Measurements from ENCODE around the gene CYP2R1.

Gene CYP2R1

GRCh38 chr11:14905104-14906033, 13.3 kb upstream of the CYP2R1 start:
- TF ChIP-seq, protein P1, sequence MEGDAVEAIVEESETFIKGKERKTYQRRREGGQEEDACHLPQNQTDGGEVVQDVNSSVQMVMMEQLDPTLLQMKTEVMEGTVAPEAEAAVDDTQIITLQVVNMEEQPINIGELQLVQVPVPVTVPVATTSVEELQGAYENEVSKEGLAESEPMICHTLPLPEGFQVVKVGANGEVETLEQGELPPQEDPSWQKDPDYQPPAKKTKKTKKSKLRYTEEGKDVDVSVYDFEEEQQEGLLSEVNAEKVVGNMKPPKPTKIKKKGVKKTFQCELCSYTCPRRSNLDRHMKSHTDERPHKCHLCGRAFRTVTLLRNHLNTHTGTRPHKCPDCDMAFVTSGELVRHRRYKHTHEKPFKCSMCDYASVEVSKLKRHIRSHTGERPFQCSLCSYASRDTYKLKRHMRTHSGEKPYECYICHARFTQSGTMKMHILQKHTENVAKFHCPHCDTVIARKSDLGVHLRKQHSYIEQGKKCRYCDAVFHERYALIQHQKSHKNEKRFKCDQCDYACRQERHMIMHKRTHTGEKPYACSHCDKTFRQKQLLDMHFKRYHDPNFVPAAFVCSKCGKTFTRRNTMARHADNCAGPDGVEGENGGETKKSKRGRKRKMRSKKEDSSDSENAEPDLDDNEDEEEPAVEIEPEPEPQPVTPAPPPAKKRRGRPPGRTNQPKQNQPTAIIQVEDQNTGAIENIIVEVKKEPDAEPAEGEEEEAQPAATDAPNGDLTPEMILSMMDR (IDR thresholded peaks at IDR 0.05; ENCODE audit: borderline replicate concordance, extremely low read depth, low read length, poor library complexity, severe bottlenecking) = no peak
- no peak for TF ChIP-seq EZH2 (IDR thresholded peaks at IDR 0.05; ENCODE audit: borderline replicate concordance, low read depth, low read length, severe bottlenecking)
- Histone ChIP-seq H3K9me3 (ENCODE audit: insufficient read depth, low read length, severe bottlenecking) (no peaks in the 10 kb centered on the region), H3K36me3 (ENCODE audit: insufficient read depth, low read length) (no peaks in the 10 kb centered on the region), H3K27me3 (ENCODE audit: insufficient read depth, low read length, poor library complexity) (no peaks in the 10 kb centered on the region), H4K20me1 (ENCODE audit: insufficient read depth, low read length) (no peaks in the 10 kb centered on the region), H3K27ac (ENCODE audit: low read length) (no peak overlapping the region), H3K4me1 (ENCODE audit: insufficient read depth, low read length) (peaks cover 15% of the 10 kb centered on the region), H3K4me3 (ENCODE audit: low read depth in 1 of 2, low read length in 2 of 2) (no peak overlapping the region), H3K4me2 (ENCODE audit: insufficient read depth, low read length) (no peak overlapping the region), H3K9ac (ENCODE audit: low read depth, low read length) (no peak overlapping the region), H2AFZ (ENCODE audit: low read depth, low read length) (no peak overlapping the region), H3K79me2 (ENCODE audit: insufficient read depth, low read length) (no peaks in the 10 kb centered on the region)
- no peak for ATAC-seq (ENCODE audit: insufficient read depth, low read depth)
- DNase-seq = no peak

GRCh38 chr11:14904745-14905103, 12.7 kb upstream of the CYP2R1 start:
- Histone ChIP-seq H3K9me3 (ENCODE audit: insufficient read depth, low read length, severe bottlenecking) (no peaks in the 10 kb centered on the region), H3K9ac (ENCODE audit: low read depth, low read length) (no peak overlapping the region), H3K79me2 (ENCODE audit: insufficient read depth, low read length) (no peaks in the 10 kb centered on the region), H3K4me3 (ENCODE audit: low read depth in 1 of 2, low read length in 2 of 2) (no peak overlapping the region), H4K20me1 (ENCODE audit: insufficient read depth, low read length) (no peaks in the 10 kb centered on the region), H3K27ac (ENCODE audit: low read length) (no peak overlapping the region), H3K4me2 (ENCODE audit: insufficient read depth, low read length) (no peak overlapping the region), H3K4me1 (ENCODE audit: insufficient read depth, low read length) (peaks cover 15% of the 10 kb centered on the region), H2AFZ (ENCODE audit: low read depth, low read length) (no peak overlapping the region), H3K36me3 (ENCODE audit: insufficient read depth, low read length) (no peaks in the 10 kb centered on the region), H3K27me3 (ENCODE audit: insufficient read depth, low read length, poor library complexity) (no peaks in the 10 kb centered on the region)
- peak; percentile 20 for DNase-seq
- no peak for ATAC-seq (ENCODE audit: insufficient read depth, low read depth)
- no peak for TF ChIP-seq EZH2 (IDR thresholded peaks at IDR 0.05; ENCODE audit: borderline replicate concordance, low read depth, low read length, severe bottlenecking)
- TF ChIP-seq, protein P1 (IDR thresholded peaks at IDR 0.05; ENCODE audit: borderline replicate concordance, extremely low read depth, low read length, poor library complexity, severe bottlenecking) = peak; percentile 61

GRCh38 chr11:14902650-14903350, 10.8 kb upstream of the CYP2R1 start:
- Histone ChIP-seq H2AFZ (ENCODE audit: low read depth, low read length) (no peak overlapping the region), H3K27ac (ENCODE audit: low read length) (no peak overlapping the region), H3K27me3 (ENCODE audit: insufficient read depth, low read length, poor library complexity) (no peaks in the 10 kb centered on the region), H4K20me1 (ENCODE audit: insufficient read depth, low read length) (no peaks in the 10 kb centered on the region), H3K4me2 (ENCODE audit: insufficient read depth, low read length) (no peak overlapping the region), H3K36me3 (ENCODE audit: insufficient read depth, low read length) (no peaks in the 10 kb centered on the region), H3K9ac (ENCODE audit: low read depth, low read length) (no peak overlapping the region), H3K79me2 (ENCODE audit: insufficient read depth, low read length) (no peaks in the 10 kb centered on the region), H3K4me1 (ENCODE audit: insufficient read depth, low read length) (peaks cover 10% of the 10 kb centered on the region), H3K9me3 (ENCODE audit: insufficient read depth, low read length, severe bottlenecking) (no peaks in the 10 kb centered on the region), H3K4me3 (ENCODE audit: low read depth in 1 of 2, low read length in 2 of 2) (no peak overlapping the region)
- TF ChIP-seq, protein P1 (IDR thresholded peaks at IDR 0.05; ENCODE audit: borderline replicate concordance, extremely low read depth, low read length, poor library complexity, severe bottlenecking) = no peak
- no peak for TF ChIP-seq EZH2 (IDR thresholded peaks at IDR 0.05; ENCODE audit: borderline replicate concordance, low read depth, low read length, severe bottlenecking)
- ATAC-seq (ENCODE audit: insufficient read depth, low read depth) (no peak), DNase-seq (no peak)
